GM18868 (cell line): Measurements from ENCODE around the gene HOXC13.

Experiments used
- ATAC-seq: cut with Tn5 transposase; IDR thresholded peaks from one replicate; pipeline ENCODE4 v1.9.1; 2021; ENCODE audit warnings: mild to moderate bottlenecking, moderate library complexity; ENCODE audit not compliant: unreplicated experiment

HOXC13 gene

GRCh38 chr12:53993162-53994008 is 54.8 kb downstream of the HOXC13 start:
- no peak for ATAC-seq

GRCh38 chr12:53994009-53994263 is 55.3 kb downstream of the HOXC13 start:
- no peak for ATAC-seq

- ATAC-seq, result no peak
Observed at GRCh38 chr12:53994264-53995001, 55.8 kb downstream of the HOXC13 start.

GRCh38 chr12:53995002-53995377 is 56.4 kb downstream of the HOXC13 start:
- ATAC-seq, result no peak

DNA sequence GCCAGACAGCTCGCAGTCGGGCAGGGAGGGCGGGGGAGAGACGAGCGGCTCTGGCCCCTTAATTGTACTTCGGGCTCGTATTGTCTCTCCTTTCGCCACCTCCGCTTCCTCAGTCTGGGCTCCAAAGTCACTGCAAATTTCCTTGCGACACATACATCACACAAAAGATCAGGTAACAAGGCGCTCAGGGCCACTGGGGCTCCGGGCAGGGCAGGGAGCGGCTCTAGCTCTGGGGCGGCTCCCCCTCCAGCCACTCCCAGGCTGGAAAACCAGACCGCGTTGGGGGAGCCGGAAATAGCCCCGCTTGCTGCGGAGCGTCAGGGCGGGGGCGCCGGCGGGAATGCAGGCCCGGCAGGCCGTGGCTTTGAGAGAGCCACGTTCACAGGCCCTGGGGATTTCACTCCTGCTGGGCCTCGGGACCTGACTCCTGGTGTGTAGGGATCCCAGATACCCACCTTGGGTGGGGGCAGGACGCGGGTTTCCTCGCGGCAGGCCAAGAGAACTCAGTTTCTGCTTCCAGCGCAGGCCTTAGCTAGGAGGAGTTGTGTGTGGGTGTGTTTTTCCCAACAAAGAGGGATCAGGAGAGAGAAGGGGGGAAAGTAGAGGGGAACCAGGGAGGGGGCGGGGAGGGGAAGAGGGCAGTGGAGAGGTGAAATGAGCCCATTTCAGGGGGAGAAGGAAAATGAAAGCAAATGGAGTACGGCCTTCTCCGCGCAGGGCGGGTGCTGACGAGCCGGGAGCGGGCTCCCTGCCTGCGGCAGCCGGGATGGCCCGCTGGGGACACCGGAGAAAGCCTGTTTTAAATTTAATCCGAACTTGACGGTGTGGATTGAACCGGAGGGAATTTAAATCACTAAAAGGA is 57.0 kb downstream of the HOXC13 start:
- no peak for ATAC-seq
